ENCODE results near the gene SUN3.

The SUN3 gene, protein sequence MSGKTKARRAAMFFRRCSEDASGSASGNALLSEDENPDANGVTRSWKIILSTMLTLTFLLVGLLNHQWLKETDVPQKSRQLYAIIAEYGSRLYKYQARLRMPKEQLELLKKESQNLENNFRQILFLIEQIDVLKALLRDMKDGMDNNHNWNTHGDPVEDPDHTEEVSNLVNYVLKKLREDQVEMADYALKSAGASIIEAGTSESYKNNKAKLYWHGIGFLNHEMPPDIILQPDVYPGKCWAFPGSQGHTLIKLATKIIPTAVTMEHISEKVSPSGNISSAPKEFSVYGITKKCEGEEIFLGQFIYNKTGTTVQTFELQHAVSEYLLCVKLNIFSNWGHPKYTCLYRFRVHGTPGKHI

DNA sequence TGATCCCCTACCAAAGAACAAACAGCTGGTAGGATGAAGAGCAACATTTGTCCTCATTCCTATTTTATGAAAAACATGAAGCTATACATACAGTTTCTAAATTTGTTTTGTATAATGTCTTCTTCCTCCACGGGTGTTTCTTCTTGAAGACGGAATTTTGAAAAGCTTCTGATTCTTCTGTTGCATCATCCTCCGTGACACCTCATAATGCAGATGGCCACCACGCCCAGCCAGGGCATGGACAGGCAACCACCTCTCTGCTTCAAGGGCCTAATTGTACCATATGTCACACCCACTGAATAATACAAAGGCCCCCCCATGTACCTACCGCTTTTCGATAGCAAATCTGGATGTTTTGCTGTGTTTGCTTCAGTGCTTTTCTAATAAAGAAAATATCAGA is at the start of gene SUN3:
Gene SUN3, minus strand, starts transcription at position 170 of the 400 bp plus-strand sequence. Its CDS starts 169 bp downstream, at position 1.
- DNase-seq, result no peak

DNA sequence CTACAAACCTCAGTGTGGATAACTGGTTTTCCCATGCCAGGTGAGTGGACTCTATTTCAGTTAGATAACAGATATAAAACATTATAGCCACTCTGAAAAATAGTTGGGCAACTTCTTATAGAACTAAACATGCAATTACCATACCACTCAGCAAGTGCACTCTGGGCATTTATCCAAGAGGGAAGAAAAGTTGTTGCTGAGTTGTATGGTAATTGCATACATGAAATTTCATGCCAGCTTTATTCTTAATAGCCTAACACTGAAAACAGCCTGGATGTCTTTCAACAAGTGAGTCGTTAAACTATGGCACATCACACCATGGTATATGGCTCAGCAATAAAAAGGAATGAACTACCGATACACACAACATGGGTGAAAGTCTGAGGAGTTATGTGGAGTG is 49.6 kb upstream of the SUN3 start:
- no peak for DNase-seq

DNA sequence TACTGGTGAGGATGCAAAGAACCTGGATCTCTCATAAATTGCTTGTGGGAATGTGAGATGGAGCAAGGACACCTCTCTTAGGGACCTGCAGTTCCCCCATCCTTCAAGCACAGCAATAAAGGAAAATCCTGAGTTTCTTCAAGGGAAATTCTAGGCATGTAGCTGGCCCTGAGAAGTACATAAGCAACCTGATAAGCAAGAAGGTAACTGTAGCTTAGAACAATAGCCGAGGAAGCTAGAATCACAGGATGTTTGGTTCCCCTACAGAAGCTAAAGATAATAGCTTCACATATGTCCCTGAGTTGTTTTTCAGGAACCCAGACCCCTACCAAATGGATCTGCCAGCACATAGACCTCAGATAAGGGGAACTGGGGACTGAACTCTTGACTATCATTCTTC is 48.5 kb upstream of the SUN3 start:
- DNase-seq, result no peak

DNA sequence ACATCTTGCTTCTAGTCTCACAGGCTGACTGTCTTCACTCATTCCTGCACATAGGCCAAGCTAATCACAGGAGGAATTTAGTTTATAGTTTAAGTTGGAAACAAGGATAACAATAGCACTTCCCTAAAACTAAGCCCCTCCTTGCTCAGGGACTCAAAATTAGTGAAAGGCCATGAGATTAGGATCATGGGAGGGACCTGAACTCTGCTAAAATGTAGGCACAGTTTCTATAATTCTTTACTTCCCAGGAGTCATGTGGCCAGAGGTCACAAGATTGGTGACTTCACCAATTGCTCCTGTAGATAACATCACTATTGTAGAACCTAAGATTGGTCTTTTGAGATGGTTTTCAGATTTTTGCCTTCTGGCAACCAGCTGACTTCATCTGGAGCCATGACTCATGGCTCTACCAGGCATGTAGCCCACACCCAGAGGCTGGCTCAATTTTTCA is 45.3 kb upstream of the SUN3 start:
- no peak for DNase-seq

DNA sequence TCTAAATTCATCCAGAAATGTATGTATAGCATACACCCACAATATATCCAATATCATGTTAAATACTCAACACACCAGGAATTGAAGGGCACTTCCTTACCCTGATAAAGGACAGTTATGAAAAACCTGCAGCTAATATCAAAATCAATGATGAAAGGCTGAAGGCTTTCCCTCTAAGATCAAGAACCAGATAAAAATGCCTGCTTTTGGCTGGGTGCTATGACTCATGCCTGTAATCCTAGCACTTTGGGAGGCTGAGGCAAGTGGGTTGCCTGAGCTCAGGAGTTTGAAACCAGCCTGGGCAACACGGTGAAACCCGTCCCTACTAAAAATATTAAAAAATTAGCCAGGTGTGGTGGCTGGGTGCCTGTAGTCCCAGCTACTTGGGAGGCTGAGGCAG is 38.6 kb upstream of the SUN3 start:
- no peak for DNase-seq

DNA sequence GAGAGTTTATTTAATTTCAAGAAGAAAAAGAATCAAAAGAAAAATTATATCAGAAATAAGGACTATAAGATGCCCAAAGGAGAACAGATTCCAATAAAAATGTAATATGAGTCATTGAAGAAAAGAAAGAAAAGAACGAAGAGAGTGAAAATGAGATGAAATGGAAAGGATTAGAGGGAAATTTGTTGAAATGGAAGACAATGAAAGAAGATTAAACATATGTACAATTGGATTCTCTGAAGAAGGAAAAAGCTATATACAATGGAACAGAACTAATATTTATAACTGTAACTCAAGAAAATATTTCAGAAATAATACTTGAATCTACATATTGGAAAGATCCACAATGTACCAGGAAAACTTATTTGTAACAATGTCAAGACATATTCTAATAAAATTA is 35.1 kb upstream of the SUN3 start:
- DNase-seq, result no peak

DNA sequence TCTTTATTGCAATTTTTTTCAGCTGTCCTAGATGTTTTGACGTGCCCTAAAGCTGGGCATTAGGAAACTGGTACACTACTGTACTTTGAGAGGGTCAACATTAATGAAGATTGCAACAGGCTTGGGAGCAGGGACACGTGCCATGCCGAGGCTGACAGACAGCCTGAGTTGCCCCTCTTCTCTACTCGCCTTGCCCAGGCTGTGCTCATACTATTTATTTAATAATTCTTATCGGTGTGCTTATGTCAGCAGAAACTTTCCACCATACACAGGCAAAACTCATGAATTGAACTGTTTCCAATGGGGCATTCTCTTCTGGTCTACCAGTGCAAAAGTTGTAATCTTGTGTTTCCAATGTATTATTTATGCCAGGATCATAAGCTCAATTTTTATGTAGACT is 30.8 kb upstream of the SUN3 start:
- DNase-seq, result no peak

DNA sequence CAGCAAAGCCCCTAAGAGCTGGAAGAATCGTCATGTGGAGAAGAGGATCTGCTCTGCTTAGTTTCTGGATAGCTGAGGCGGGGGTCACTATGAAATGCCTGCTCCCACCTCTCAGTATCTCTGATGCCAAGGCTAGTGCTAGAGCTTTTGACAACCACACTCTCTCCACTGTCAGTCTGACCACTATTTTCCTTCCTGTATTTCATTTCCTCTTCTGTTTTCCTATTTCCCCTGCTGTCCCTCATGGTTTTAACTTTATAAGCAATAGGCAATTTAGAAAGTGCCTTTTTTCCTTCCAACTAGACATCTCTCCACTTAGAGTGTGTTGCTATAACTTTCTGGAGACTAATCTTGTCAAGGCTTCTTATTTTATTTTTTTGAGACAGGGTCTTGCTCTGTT is 30.1 kb upstream of the SUN3 start:
- no peak for DNase-seq

DNA sequence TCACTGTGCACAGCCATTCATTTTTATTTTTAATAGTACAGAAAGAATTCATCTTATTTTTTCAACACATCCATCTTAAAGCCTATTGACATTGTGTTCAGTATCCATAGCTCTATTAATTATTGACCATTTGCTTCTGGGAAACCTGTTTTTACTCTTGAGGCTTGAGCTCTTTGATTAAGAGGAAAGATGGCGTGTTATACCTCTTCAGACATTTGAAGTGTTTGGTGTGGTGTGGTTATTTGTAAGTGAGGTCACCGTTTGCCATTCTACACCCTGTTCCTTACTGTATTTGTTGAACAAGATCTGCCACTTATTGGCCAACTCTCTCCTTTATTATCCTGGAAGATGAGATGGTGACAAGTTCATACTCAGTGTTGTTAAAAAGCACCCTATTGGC is 24.8 kb upstream of the SUN3 start:
- no peak for DNase-seq

DNA sequence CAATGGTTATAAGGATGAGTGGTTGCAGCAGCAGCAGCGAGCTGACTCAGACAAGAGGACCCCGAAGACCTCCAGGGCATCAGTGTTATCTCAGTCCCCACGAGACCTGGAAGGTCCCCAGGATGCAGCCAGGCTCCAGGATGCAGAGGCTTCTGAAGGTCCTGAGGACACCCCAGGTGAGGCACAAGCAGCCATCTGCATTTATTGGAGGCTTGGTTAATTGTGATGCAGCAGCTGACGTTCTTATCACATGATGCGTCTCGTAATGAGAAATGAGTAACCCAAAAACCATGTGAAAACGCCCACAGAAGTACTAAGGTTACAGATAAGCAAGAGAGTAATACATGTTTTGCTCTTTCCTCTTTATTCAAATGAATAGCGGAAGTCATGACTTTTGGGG is 23.8 kb upstream of the SUN3 start:
- no peak for DNase-seq

DNA sequence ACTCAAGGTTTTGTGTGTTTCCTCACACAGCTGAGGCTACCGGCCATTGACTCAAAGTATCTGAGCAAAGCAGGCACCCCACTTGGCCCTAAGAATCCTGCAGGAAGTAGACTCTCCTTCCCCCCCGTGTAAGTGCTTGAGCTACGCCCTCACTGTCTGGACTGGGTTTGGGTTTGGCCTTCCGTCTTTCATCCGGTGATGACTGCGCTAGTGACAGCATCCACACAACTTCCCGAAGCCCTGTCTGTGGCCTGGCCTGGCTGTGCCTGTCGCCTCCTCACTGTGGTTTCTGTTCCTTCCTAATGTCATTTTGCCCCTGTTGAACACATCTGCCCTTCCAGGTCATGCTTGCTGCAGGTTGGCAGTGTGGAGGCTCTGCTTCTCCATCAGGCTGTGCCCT is 20.9 kb upstream of the SUN3 start:
- no peak for DNase-seq

DNA sequence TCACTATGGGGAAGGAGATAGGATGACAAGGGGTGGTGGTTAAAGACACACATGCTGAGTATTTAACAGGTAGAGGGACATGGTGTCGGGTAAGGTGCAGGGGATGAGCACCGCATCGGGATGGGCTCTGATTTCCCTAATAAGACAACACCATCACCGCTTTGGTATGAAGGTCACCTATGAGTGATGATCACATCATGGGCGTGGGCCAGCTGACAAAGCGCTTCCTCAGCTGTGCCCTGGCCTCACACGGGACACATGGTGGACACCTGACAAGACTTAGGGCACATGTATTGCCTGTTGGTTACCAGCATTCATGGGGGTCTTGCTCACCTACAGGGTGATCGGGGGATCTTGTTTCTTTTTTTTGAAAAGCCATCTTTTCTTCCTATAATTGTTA is 19.2 kb upstream of the SUN3 start:
- DNase-seq, result no peak

DNA sequence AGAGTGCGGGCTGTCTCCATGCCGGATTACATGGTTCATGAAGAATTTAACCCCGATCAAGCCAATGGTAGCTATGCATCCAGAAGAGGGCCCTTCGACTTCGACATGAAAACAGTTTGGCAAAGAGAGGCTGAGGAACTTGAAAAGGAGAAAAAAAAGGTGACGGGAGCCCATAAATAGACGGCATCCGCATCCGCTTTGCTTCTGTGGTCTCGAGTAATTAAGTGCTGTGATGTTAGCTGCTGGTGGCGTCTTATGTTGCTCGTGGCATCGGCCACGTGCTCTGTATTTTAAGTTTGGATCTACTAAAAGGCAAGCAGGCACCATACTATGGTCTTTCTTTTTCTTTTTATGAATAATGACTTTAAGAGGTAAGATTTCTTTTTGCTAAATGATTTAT is 17.6 kb upstream of the SUN3 start:
- no peak for DNase-seq

DNA sequence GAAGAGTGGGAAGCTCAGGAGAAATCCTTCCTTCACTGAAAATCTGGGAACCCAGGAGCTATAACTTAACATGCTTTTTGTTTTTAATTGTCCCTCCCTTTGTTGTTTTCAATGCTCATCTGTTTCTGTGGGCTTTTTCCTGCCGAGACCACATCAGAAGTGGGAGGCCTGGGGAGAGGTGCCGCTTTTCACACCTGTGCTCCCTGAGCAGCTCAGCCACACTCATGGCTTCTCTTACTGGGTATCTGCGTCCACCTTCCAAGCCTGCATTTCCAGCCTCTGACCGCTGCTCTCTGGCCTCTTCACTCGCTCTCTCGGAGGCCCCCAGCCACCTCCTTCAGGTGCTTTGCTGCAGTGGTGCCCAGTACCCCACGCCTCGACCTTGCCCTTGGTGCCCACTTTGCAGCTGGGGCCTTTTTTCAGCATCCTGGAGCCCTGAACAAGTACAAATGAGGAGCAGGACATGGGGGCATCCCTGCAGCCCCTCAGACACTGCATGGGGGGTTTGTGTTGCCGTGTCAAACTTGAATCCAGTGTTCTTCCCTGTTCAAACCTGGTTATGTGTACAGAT is 16.4 kb upstream of the SUN3 start:
- no peak for DNase-seq

DNA sequence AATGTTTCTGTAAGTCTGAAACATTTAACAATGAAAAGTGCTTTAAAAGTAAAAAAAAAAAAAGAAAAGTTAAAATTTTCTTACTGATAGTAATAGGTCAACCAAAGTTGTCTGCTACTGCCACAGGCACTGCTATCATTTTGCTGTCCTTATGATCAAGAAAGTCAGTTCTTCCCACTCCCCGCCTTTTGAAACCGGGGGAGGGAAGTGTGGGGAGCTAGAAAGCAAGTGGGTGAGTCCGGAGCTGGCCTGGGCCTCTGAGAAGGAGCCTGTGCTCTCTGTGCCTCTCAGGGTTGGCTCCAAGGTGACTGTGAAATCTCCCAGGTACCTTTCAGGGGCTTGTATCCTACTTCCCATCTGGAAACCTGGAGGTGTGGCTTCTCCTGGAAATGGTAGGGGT is 13.7 kb upstream of the SUN3 start:
- DNase-seq, result no peak

DNA sequence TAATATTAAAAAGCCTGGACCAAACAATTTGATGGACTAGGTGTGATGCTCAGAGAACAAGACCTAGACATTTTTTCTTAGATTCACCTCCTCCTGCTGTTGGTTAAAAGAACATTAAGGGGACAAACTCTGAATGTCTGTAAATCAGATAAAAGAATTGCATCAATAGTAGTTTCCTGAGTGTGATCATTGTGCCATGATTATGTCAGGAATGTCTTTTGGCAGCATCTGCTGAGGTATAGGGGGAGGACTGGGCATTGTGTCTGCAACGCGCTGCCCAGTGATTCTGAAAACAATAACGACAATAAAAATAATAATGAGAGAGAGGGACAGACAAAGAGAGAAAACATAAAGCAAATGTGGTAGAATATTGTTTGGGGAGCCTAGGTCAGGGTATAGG is 13.3 kb upstream of the SUN3 start:
- no peak for DNase-seq

DNA sequence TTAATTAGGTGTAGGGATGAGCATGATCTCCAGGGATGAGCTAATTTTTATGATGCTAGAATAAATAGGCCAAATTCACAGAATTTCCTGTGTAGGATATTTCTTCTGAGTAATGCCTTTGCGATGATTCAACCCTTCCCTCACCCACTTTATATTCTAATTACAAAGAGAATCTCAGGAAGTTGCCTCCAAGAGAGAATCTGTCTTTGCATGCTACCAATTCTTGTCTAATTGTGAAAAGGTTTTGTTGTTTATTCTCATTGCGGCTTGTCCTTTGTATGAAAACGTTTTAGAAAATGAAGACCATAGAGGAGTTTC is 12.7 kb upstream of the SUN3 start:
- no peak for DNase-seq

DNA sequence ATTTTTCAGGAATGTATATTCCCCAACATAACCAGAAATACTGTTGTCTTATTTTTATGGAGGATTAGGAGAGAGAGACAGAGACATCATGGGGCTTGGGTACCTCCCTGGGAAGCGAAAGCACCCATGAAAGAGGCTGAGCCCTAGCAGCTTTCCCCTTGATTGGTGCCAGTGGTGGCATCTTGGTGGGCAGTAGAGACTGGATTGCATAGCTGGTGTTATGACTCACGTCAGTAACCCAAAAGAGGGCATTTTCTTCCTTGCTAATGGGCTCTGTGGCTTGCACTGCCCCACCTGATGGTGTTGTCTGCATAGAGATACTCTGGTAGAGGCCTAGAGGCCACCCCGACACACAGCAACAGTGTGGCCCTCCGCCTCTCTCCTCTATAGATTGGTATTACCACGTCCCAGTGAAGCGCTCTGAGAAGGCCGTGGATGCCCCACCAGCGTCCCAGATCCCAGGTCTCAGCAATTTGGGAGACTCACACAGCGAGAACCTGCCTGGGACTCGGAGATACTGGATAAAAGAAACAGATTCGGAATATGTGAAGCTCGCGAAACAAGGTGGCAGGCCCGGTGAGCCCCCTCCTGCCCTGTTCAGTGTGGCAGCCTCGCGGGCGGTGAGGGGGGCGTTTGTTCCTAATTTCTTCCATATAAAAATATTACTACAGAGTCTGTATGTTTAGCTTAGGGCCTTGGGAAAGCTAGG is 12.2 kb upstream of the SUN3 start:
- DNase-seq, result no peak

DNA sequence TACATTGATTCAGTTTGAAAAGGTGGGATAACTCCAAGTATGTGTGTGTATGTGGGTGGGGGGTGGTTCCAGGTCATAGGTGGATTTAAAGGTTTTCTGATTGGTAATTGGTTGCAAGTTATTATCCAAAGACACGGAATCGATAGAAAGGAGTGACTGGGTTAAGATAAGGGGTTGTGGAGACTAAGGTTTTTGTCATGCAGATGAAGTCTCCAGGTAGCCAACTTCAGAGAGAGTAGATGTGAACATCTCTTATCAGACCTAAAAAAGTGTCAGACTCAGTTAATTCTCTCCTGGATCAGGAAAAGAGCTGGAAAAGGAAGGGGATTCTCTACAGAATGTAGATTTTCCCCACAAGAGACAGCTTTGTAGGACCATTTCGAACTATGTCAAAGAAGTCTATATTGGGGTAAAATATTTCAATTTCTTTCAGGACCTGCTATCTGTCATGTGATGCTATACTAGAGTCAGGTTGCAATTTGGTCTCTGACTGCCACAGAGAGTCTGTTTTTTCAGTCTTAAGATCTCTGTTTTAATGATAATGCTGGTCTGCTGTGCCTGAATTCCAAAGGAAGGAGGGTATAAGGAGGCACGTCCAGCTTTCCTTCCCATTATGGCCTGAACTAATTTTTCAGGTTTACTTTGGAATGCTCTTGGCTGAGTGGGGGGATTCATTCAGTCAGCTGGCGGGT is 10.1 kb upstream of the SUN3 start:
- DNase-seq, result no peak

DNA sequence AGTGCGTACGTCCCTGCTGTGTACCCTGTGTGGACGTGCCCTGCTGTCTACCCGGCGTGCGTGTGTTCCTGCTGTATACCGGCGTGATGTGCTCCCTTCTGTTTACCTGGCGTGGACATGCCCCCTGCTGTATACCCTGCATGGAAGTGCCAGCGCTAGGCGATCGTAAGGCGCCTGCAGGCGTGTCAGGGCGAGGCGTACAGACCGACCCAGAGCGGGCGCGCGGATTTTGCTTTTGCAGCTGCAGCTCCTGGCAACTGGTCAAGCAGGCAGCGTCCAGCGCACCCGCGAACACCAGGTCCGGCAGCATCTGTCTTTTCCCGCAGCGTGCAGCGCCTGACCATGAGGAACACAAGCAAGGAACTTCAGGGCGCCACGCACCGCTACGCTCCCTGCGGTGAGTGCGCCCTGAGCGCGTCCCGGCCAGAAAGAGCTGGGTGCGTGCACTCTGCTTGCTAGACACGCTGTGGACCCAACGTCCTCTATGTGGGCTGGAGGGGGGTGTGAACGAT is 7.1 kb upstream of the SUN3 start:
- DNase-seq, result no peak

DNA sequence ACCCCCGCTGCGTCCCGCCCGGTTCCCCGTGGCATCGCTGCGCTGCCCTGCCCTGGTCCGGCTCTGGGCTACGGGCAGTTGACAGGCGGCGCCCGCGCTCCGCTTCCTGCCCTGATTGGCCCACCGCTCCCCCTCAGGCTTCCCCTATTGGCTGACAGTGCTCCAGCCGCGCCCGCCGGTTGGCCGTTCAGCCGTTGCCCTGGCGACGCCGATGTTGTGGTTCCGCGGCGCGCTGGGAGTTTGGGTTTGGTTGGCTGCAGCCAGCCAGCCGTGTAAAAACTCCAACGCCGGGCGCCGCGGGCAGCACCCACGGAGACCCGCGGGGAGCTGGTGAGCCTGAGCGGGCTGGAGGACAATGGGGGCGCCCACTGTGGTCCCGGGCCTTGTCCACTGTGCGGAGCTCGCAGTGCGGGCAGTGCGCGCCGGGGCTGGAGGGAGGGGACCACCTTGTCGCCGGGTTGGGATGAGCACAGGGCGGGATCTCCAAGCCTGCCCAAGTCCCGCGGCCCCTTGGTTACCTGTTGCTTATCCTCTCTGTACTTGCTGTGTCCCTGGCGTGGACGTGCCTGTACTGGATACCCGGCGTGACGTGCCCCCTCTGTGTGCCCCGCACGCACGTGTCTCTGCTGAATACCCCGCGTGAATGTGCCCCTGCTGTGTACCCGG is 6.5 kb upstream of the SUN3 start, which contains the start of gene C7orf57:
Gene C7orf57, plus strand, starts transcription at position 243 of the 666 bp plus-strand sequence. CDS start 766 bp downstream, outside the sequence.
- DNase-seq, result peak; percentile 18

DNA sequence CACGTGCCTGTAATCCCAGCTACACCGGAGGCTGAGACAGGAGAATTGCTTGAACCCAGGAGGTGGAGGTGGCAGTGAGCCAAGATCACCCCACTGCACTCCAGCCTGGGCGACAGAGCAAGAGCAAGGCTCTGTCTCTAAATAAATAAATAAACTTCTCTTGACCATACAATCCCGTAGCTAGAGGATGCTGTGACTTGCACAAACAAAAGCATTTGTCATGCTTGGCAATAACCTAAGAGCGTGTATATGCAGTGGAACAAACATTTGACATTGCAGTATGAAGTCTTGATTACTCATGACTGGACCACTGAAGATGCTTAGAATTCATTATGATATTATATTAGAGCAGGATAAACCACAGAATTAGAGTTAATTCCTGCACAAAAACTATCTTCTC is 5.0 kb upstream of the SUN3 start:
- no peak for DNase-seq

DNA sequence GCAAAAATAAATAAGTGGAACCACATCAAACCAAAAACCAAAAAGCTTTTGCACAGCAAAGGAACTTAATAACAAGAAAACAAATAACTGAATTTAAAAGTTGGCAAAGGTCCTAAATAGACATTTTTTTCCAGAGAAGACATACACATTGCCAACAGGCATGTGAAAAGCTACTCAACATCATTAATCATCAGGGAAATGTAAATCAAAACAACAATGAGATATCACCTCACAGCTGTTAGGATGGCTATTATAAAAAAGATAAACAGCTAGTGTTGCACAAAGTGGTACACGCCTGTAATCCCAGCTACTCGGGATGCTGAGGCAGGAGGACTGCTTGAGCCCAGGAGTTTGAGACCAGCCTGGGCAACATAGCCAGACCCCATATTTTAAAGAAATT is 2.2 kb upstream of the SUN3 start:
- no peak for DNase-seq
